Measurements from ENCODE around the gene TTF2. TPM values are rescaled to one million over a fixed set of nuclear protein-coding genes. Genes with fewer than 3 reads are reported as not detected.

TTF2 gene
- total RNA-seq, 1 experiment from 2014 or later = 88.8 TPM

GRCh38 chr1:117076648-117077047 lies 16.5 kb downstream of the TTF2 start (continued):
- no peak for TF ChIP-seq ZNF532 (CRISPR knock-in tag; IDR thresholded peaks at IDR 0.05; ENCODE audit: borderline replicate concordance)
- no peak for TF ChIP-seq ZNF416 (CRISPR knock-in tag; IDR thresholded peaks at IDR 0.05)
- TF ChIP-seq ESRRA (CRISPR knock-in tag; IDR thresholded peaks at IDR 0.05; ENCODE audit: borderline replicate concordance) = no peak
- no peak for TF ChIP-seq SOX15 (CRISPR knock-in tag; IDR thresholded peaks at IDR 0.05)
- no peak for TF ChIP-seq MAX (CRISPR knock-in tag; IDR thresholded peaks at IDR 0.05)
- no peak for TF ChIP-seq USF1 (CRISPR knock-in tag; IDR thresholded peaks at IDR 0.05)

GRCh38 chr1:117077267-117077666 lies 17.1 kb downstream of the TTF2 start:
- DNase-seq (ENCODE audit: low spot score) (no peak), ATAC-seq (no peak)
- ChIA-PET CTCF (no interaction called here), POLR2A (no interaction called here)
- Mint-ChIP-seq H3K36me3 (peaks cover 78% of the 10 kb centered on the region), H3K4me1 (no peaks in the 10 kb centered on the region), H3K27ac (no peak overlapping the region), H3K4me3 (no peak overlapping the region), H3K9me3 (no peaks in the 10 kb centered on the region), H3K27me3 (ENCODE audit: low read depth) (no peaks in the 10 kb centered on the region)
- TF ChIP-seq FOXK1 (CRISPR knock-in tag; IDR thresholded peaks at IDR 0.05) (no peak), ZNF532 (CRISPR knock-in tag; IDR thresholded peaks at IDR 0.05; ENCODE audit: borderline replicate concordance) (no peak), NR2C2 (CRISPR knock-in tag; IDR thresholded peaks at IDR 0.05) (no peak), STAT6 (CRISPR knock-in tag; conservative IDR thresholded peaks at IDR 0.05; ENCODE audit: low read depth) (no peak), CREM (CRISPR knock-in tag; IDR thresholded peaks at IDR 0.05) (no peak), SP1 (CRISPR knock-in tag; conservative IDR thresholded peaks at IDR 0.05) (no peak), CREB1 (CRISPR knock-in tag; IDR thresholded peaks at IDR 0.05) (no peak), ATF1 (CRISPR knock-in tag; IDR thresholded peaks at IDR 0.05) (no peak), ZNF219 (CRISPR knock-in tag; IDR thresholded peaks at IDR 0.05; ENCODE audit: borderline replicate concordance) (no peak), AFF4 (CRISPR knock-in tag; IDR thresholded peaks at IDR 0.05; ENCODE audit: borderline replicate concordance) (no peak), ZNF512 (CRISPR knock-in tag; IDR thresholded peaks at IDR 0.05; ENCODE audit: borderline replicate concordance) (no peak), ZNF317 (CRISPR knock-in tag; IDR thresholded peaks at IDR 0.05; ENCODE audit: borderline replicate concordance, low read depth) (no peak)
